ENCODE data around the gene CELF1.

- TF ChIP-seq CTCF (IDR thresholded peaks at IDR 0.05): no peak
- TF ChIP-seq POLR2A (IDR thresholded peaks at IDR 0.05): no peak
Measured at GRCh38 chr11:47433157-47433556, 119.8 kb downstream of the CELF1 start.

Measured in uterus (tissue), 2 donors.